Measurements from ENCODE around the gene INPP5D. TPM values are rescaled to one million over a fixed set of nuclear protein-coding genes. Genes with fewer than 3 reads are reported as not detected.
A peak's percentile ranks its signal among the peaks of the same experiment; 100 is the strongest.

Gene INPP5D
- polyA plus RNA-seq, 1 donor from 2014 or later: 220 TPM

DNA sequence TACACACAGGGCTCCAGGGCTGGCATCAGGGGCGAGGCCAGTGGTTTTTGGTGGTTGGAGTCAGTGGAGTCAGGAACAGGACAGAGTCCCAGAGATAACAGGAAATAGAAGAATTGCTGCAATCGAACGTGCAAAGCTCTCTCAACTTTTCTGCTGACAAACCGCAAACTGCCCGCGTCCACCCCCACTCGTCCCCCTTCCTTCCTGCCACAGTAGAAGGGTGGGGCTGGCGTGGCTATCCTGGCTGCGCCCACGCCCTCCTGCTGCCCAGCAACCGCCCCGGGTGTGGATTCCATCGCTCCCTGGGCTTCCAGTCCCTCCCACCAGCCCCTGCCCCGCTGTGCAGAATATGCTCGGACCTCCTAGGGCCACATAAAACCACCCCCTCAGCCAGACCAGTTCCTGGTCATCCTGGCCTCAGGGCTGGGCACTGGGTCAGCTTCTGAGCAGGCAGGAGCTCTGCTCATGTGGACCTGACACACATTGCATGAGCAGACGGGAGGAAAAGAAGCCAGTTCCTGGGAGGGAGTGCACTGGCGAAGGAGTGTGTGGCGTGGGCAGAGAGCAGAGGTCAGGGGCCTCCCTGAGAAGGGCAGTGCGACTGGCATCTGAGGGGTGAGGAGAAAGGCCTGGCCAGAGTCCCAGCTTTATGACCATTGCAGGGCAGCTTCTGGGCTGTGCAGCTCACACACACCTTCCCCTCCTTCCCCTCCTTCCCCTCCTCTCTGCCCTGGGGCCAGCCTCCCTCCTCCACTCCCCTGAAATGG, 105.9 kb downstream of the INPP5D start:
- Mint-ChIP-seq H3K27me3 (no peaks in the 10 kb centered on the region), H3K9me3 (no peaks in the 10 kb centered on the region), H3K36me3 (peaks cover 2% of the 10 kb centered on the region), H3K4me3 (no peak overlapping the region), H3K27ac (no peak overlapping the region), H3K4me1 (peaks cover 0 to 2% (median 0%) of the 10 kb centered on the region in 3 donors)

DNA sequence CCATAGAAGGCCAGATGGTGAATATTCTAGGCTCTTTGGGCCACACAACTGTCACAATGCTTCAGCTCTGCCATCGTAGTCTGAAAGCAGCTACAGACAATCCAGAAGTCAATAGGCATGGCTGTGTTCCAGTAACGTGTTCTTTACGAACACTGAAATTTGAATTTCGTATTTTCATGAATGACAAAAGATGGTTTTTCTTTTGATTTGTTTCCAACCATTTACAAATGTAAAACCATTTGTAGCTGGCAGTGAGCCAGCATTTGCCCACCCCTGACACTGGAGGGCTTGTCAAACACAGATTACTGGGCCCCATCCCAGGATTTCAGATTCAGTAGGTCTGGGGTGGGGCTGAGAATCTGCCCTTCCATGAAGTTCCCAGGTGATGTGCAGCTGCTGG, 108.3 kb downstream of the INPP5D start:
- peaks cover 5% of the 10 kb centered on the region for H3K36me3 Mint-ChIP-seq
- H3K27ac Mint-ChIP-seq: no peak overlapping the region

DNA sequence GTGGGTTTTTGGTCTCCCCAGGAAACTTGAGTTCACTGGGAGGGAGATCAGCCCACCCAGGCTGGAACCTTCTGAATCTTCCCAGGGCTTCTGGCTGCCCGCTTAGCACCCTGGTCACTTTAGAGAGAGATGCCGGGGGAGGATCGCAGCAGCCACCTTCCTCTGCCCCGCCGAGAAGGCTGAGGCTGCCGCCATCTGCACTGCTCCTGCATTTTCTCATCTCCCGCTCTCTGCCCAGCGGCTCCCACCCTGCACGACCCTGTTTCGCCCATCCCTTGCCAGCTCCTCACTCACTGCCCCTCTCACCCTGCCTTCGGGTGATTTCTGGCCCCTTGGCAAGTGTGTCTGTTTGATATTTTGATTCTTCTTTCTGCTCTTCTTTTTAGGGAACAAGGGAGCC, 108.8 kb downstream of the INPP5D start:
- Mint-ChIP-seq H3K4me1 (peaks cover 0 to 2% (median 0%) of the 10 kb centered on the region in 3 donors), H3K4me3 (peak overlapping the region in 1 of 4 donors; percentile 15), H3K27ac (peak overlapping the region in 2 of 3 donors; percentile 62 to 94), H3K27me3 (no peaks in the 10 kb centered on the region), H3K9me3 (no peaks in the 10 kb centered on the region), H3K36me3 (peaks cover 5% of the 10 kb centered on the region)

More for the DNA sequence above, 108.3 kb downstream of the INPP5D start:
- no peaks in the 10 kb centered on the region for H3K9me3 Mint-ChIP-seq
- peaks cover 0 to 2% (median 0%) of the 10 kb centered on the region in 3 donors for H3K4me1 Mint-ChIP-seq
- H3K27me3 Mint-ChIP-seq: no peaks in the 10 kb centered on the region
- no peak overlapping the region for H3K4me3 Mint-ChIP-seq

DNA sequence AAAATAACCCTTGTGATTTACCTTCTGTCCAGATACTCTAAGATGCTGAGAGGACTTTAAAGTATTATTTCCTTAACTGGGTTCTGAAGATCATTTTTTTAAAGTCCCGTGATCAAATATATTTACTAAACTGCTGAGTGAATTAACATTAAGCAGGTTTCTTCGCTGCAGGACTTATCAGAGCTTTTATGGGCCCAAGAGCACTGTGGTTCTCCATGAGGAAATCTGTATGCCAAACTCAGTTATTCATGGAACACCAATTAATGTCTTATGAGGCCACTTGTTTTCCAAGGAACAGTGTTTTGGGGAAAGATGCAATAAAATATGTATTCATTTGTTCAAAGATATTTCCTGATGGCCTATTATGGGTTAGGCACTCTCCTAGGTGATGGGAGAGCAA, 111.2 kb downstream of the INPP5D start:
- H3K4me1 Mint-ChIP-seq: peaks cover 0 to 2% (median 1%) of the 10 kb centered on the region in 3 donors
- peak overlapping the region in 2 of 3 donors; percentile 52 to 85 for H3K27ac Mint-ChIP-seq
- peak overlapping the region in 1 of 4 donors; percentile 29 for H3K4me3 Mint-ChIP-seq
- no peaks in the 10 kb centered on the region for H3K9me3 Mint-ChIP-seq
- peaks cover 5% of the 10 kb centered on the region for H3K36me3 Mint-ChIP-seq
- H3K27me3 Mint-ChIP-seq: no peaks in the 10 kb centered on the region

DNA sequence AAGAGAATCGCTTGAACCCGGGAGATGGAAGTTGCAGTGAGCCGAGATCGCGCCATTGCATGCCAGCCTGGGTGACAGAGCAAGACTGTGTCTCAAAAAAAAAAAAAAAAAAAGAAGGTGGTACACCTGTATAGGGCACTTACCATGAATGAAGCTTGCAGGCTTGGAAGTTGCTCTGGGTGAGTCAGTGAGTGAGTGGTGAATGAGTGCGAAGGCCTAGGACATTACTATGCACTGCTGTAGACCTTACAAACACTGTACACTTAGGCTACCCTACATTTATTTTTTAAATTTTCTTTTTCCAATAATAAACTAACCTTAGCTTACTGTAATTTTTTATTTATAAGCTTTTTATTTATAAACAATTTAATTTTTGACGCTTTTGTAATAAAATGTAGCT, 113.0 kb downstream of the INPP5D start:
- no peaks in the 10 kb centered on the region for H3K9me3 Mint-ChIP-seq
- H3K4me1 Mint-ChIP-seq: peaks cover 0 to 6% (median 1%) of the 10 kb centered on the region in 3 donors
- no peak overlapping the region for H3K4me3 Mint-ChIP-seq
- H3K27ac Mint-ChIP-seq: peak overlapping the region in 1 of 3 donors; percentile 47
- H3K36me3 Mint-ChIP-seq: peaks cover 7% of the 10 kb centered on the region
- no peaks in the 10 kb centered on the region for H3K27me3 Mint-ChIP-seq

DNA sequence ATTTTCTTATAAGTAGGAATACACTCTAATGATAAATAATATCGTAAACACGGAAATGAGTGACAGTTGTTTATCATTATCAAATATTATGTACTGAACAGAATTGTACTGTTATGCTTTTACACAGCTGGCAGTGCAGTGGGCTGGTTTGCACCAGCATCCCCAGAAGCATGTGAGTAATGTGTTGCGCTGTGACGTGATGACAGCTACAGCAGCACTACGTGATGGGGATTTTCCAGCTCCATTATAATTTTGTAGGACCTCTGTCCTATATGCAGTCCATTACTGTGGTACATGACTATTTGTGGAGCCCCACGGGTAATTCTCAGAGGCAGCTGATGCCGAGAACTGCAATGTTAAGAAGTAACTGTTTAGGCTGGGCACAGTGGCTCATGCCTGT, 114.0 kb downstream of the INPP5D start:
- Mint-ChIP-seq H3K4me1 (peaks cover 0 to 6% (median 1%) of the 10 kb centered on the region in 3 donors), H3K9me3 (no peaks in the 10 kb centered on the region), H3K27ac (no peak overlapping the region), H3K27me3 (no peaks in the 10 kb centered on the region), H3K4me3 (no peak overlapping the region), H3K36me3 (peaks cover 5% of the 10 kb centered on the region)

DNA sequence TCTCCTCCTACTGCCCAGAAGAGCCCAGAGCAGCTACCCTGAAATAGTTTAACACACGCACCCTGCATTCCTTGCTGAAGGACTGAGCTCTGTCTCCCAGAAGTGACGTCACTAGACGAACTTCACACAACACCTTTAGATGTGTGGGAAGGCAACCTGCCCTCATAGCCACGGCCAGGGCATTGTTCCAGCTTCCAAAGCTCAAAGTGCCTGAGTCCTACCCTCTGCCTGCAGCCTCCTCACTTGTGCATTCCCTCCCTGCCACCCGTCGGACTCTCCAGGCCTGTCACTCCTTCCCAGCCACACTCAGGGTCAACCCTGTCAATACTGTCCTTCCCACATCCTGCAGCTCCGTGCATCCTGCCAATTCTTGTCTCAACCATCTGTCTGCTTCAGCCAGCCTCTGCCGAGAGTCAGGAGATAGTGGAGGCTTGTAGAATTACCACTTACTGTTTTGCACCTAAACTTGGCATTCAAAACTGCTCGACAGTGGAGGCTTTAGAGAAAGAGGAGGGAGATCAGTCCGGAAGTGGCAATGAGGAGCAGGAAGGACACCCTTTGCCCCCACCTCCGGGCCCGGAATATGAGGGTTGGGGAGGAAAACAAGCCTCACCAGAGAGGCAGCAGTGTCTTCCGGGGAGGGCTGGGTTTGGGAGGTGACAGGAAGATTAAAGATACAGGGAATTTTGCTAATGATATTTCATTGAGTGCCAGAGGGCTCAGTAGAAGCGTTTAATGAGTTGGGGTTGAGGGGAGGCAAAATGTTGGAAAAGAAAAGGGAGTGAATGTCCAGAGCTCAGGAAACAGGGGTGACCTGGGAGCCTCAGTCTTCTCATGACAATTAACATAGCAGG, 119.1 kb downstream of the INPP5D start:
- peaks cover 2 to 11% (median 5%) of the 10 kb centered on the region in 3 donors for H3K4me1 Mint-ChIP-seq
- peaks cover 2% of the 10 kb centered on the region for H3K36me3 Mint-ChIP-seq
- peak overlapping the region in 2 of 3 donors; percentile 64 to 74 for H3K27ac Mint-ChIP-seq
- peaks cover 0 to 2% (median 0%) of the 10 kb centered on the region in 3 donors for H3K9me3 Mint-ChIP-seq
- no peaks in the 10 kb centered on the region for H3K27me3 Mint-ChIP-seq
- H3K4me3 Mint-ChIP-seq: peak overlapping the region in 1 of 4 donors; percentile 17

DNA sequence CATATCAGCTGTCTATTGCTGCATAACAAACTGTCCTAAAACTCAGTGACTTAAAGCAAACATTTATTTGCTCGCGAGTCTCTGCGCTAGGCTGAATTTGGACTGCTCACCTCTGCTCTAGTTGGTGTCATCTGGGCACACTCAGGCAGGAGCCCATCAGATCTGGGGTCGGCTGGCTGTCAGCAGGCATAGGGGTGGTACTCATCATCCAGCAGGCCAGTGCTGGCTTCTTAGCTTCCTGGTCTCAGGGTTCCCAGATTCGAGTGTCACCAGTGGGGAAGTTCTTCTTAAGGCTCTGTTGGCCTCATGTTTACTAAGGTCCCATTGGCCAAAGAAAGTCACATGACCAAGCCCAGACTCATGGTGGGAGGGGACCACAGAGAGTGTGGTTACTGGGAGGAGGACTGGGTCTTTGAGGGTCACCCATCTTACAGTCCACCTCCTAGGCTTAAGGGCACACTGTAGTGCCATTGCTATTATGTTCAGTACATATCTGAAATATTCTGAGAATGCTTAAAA, 119.8 kb downstream of the INPP5D start:
- Mint-ChIP-seq H3K4me3 (no peak overlapping the region), H3K27ac (peak overlapping the region; percentile 31 to 92 (median 74)), H3K9me3 (peaks cover 0 to 2% (median 0%) of the 10 kb centered on the region in 3 donors), H3K36me3 (peaks cover 2% of the 10 kb centered on the region), H3K4me1 (peaks cover 8 to 15% (median 8%) of the 10 kb centered on the region in 3 donors), H3K27me3 (no peaks in the 10 kb centered on the region)

DNA sequence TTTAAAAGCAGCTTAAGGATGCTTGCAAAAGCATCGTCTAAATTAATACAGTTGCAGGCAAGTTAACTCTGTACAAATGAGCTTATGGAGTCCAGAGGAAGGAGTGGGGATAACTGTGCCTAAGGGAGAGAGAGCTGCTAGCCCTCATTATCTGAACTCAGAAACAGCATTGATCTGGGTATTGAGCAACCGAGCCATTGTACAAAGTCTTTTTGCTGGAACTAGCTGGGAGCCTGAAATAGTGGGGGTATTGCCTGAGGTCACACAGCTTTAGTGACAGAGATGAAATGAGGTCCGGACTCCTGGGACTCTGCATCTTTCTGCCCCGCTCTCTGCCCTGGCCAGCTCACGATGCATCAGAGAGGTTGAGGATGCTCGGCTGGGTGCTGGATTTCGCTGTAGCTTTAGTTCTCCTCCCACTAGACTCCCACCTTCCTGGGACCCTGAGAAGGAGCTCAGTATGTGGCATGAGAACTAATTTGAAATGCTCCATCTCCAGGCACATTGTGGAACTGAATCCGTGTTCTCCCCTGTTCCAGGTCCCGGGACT, 123.8 kb downstream of the INPP5D start:
- peaks cover 2% of the 10 kb centered on the region for H3K36me3 Mint-ChIP-seq
- no peaks in the 10 kb centered on the region for H3K27me3 Mint-ChIP-seq
- H3K9me3 Mint-ChIP-seq: peaks cover 0 to 2% (median 0%) of the 10 kb centered on the region in 3 donors
- peak overlapping the region; percentile 34 to 89 (median 77) for H3K27ac Mint-ChIP-seq
- peaks cover 20 to 27% (median 23%) of the 10 kb centered on the region in 3 donors for H3K4me1 Mint-ChIP-seq
- no peak overlapping the region for H3K4me3 Mint-ChIP-seq

DNA sequence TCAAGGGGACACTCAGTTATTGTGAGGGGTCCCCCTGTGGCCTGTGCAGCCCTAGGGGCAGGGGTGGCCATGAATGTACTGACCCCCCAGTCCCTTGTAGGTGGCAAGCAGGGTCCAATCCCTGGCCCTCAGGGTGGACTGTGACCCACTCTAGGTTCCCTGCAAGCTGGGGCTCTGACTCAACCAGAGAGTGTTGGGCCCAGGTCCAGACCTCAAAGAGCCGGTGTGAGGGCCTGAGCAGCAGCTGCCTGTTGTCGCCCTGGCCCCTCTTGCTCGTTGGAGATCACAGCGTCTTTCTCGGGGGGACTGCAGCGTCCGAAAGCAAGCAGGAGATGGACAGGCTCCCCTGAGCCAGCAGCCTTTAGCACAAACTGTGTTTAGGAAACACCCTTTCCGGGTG, 124.5 kb downstream of the INPP5D start:
- Mint-ChIP-seq H3K27ac (peak overlapping the region; percentile 34 to 78 (median 77)), H3K36me3 (peaks cover 2% of the 10 kb centered on the region), H3K27me3 (no peaks in the 10 kb centered on the region), H3K9me3 (peaks cover 0 to 2% (median 0%) of the 10 kb centered on the region in 3 donors), H3K4me3 (peak overlapping the region in 1 of 4 donors; percentile 67), H3K4me1 (peaks cover 20 to 27% (median 23%) of the 10 kb centered on the region in 3 donors)

DNA sequence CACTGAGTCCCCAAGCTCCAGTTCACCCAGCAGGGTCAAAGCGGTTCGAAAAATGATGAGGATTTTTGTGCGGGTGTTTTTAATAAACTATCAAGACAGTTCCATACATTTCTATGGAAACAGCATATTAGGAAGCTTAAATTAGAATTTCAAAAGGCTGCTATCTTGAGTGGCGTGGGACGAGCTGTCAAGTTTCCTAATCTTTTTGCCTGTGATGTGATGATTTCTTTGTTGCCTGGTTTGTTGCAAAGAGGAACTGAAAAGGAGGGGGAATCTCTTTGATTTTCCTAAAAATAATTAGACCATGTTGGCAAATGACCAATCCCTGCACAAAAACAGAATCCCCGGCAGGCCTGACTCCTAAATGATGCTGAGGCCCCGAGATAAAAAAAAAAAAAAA, 125.2 kb downstream of the INPP5D start:
- H3K4me3 Mint-ChIP-seq: peak overlapping the region in 1 of 4 donors; percentile 61
- peaks cover 18 to 25% (median 23%) of the 10 kb centered on the region in 3 donors for H3K4me1 Mint-ChIP-seq
- H3K27me3 Mint-ChIP-seq: no peaks in the 10 kb centered on the region
- H3K36me3 Mint-ChIP-seq: peaks cover 2% of the 10 kb centered on the region
- peaks cover 0 to under 1% (median 0%) of the 10 kb centered on the region in 3 donors for H3K9me3 Mint-ChIP-seq
- H3K27ac Mint-ChIP-seq: peak overlapping the region; percentile 77 to 93 (median 87)

DNA sequence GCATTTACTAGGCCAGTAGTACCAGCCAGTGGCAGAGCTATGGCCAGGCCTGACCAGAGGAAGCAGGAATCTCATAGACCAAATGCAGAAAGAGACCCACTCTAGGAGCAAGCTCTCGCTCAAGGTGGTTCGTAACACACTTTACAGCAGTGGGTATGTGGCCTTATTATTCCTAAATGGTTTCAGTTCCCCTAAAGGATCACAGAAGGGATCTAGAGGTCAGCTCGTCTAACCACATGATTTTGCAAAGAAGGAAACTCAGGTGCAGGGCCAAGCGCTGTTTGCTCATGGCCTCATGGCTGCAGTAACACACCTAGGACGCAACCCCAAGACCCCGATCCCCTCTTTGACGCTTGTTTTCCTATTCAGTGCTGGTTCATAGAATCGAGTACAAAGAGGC, 125.8 kb downstream of the INPP5D start:
- H3K9me3 Mint-ChIP-seq: no peaks in the 10 kb centered on the region
- peaks cover 18 to 30% (median 23%) of the 10 kb centered on the region in 3 donors for H3K4me1 Mint-ChIP-seq
- no peaks in the 10 kb centered on the region for H3K27me3 Mint-ChIP-seq
- peak overlapping the region; percentile 77 to 93 (median 87) for H3K27ac Mint-ChIP-seq
- peaks cover 2% of the 10 kb centered on the region for H3K36me3 Mint-ChIP-seq
- peak overlapping the region in 3 of 4 donors; percentile 10 to 61 (median 39) for H3K4me3 Mint-ChIP-seq

DNA sequence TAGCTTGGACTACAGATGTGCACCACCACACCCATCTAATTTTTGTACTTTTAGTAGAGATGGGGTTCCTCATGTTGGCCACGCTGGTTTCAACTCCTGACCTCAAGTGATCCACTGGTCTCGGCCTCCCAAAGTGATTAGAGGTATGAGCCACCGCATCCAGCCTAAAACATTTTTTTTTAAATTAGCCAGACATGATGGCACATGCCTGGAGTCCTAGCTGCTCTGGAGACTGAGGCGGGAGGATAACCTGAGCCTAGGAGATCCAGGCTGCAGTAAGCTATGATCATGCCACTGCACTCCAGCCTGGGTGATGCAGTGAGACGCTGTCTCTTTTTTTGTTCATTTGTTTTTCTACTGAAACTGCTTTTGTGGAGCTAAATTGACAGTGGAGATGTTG, 126.7 kb downstream of the INPP5D start:
- peak overlapping the region in 1 of 4 donors; percentile 39 for H3K4me3 Mint-ChIP-seq
- no peaks in the 10 kb centered on the region for H3K9me3 Mint-ChIP-seq
- peaks cover 18 to 30% (median 23%) of the 10 kb centered on the region in 3 donors for H3K4me1 Mint-ChIP-seq
- H3K27me3 Mint-ChIP-seq: no peaks in the 10 kb centered on the region
- H3K27ac Mint-ChIP-seq: peak overlapping the region; percentile 77 to 89 (median 84)
- peaks cover 2% of the 10 kb centered on the region for H3K36me3 Mint-ChIP-seq

DNA sequence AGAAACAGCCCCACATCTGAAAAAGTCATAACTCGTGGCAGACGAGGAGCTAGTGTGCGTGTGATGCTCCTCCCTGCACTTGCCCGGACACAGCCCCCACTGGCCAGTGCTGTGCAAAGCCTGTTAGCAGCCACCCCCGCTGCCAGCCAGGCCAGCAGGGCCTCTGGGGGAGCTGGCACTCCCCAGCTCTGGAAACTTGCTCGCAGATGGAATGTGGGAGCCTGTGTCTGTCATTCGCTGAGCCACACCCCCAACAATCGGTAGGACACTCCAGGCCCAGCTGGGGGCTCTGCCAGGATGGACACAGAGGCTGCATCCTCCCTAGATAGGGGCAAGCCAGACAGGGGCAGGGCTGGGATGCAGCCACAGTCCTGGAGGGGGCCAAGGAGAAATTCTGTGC, 128.9 kb downstream of the INPP5D start:
- Mint-ChIP-seq H3K27me3 (no peaks in the 10 kb centered on the region), H3K36me3 (peaks cover 8% of the 10 kb centered on the region), H3K9me3 (no peaks in the 10 kb centered on the region), H3K27ac (peak overlapping the region in 1 of 3 donors; percentile 75), H3K4me1 (peaks cover 20 to 24% (median 23%) of the 10 kb centered on the region in 3 donors), H3K4me3 (no peak overlapping the region)
